PC-3 (cell line): ENCODE data around the gene ASAP3. TPM values are rescaled to one million over a fixed set of nuclear protein-coding genes. Genes with fewer than 3 reads are reported as not detected.

ENCODE experiments used
- ATAC-seq: fragments of 200-7000 bp; cut with Tn5 transposase; 2 replicates; pipeline ENCODE4 v1.9.1; 2020; ENCODE audit warnings: mild to moderate bottlenecking, moderate library complexity
- BruUV-seq: library from RNA; stranded (reverse); fragments of 400-500 nt; replicated peaks from 2 replicates; lab custom pipeline; 2021; lab: Mats Ljungman, UMichigan
- CTCF ChIA-PET: fragments of 300-600 bp; sonication (Branson Sonifier 250); formaldehyde crosslinking; loops from one replicate; lab custom pipeline; 2022; ENCODE audit warnings: antibody characterized with exemption; lab: Charles Lee
- POLR2A ChIA-PET: fragments of 300-600 bp; sonication (Branson Sonifier 250); formaldehyde crosslinking; loops from one replicate; lab custom pipeline; 2022; ENCODE audit warnings: antibody characterized with exemption; ENCODE audit not compliant: unreplicated experiment; lab: Charles Lee
- DNase-seq: peaks from one replicate; pipeline ENCODE4 v3.0.0-alpha.2; 2015
- H2AFZ ChIP-seq: fragments of 300-600 bp; sonication (generic); 2 replicates; pipeline ENCODE4 v1.6.0; 2016; ENCODE audit warnings: antibody characterized with exemption, low read length
- H3F3A ChIP-seq: fragments of 300-600 bp; sonication (generic); one replicate; pipeline ENCODE4 v1.6.0; 2017; ENCODE audit warnings: antibody characterized with exemption, low read length, control low read depth, mild to moderate bottlenecking; ENCODE audit not compliant: unreplicated experiment
- H3K27ac ChIP-seq: fragments of 300-600 bp; sonication (generic); 2 replicates; pipeline ENCODE4 v1.5.1; 2016; ENCODE audit warnings: mild to moderate bottlenecking, low read length
- H3K27me3 ChIP-seq: fragments of 300-600 bp; sonication (generic); 2 replicates; pipeline ENCODE4 v1.6.1; 2016; ENCODE audit warnings: low read length, mixed read lengths
- H3K36me3 ChIP-seq: fragments of 300-600 bp; sonication (generic); 2 replicates; pipeline ENCODE4 v1.6.1; 2016; ENCODE audit warnings: low read depth, mixed run types, low read length, mixed read lengths
- H3K4me1 ChIP-seq: fragments of 300-600 bp; sonication (generic); 2 replicates; pipeline ENCODE4 v1.5.1; 2016; ENCODE audit warnings: low read length; ENCODE audit not compliant: insufficient read depth
- H3K4me2 ChIP-seq: fragments of 300-600 bp; sonication (generic); 2 replicates; pipeline ENCODE4 v1.6.0; 2016; ENCODE audit warnings: low read length
- H3K4me3 ChIP-seq: fragments of 300-600 bp; sonication (generic); 2 replicates; pipeline ENCODE4 v1.5.1; 2016; ENCODE audit warnings: mild to moderate bottlenecking, low read length, mixed read lengths
- H3K79me2 ChIP-seq: fragments of 300-600 bp; sonication (generic); 2 replicates; pipeline ENCODE4 v1.6.1; 2017; ENCODE audit warnings: low read length, mixed read lengths
- H3K9ac ChIP-seq: fragments of 300-600 bp; sonication (generic); 2 replicates; pipeline ENCODE4 v1.6.0; 2016; ENCODE audit warnings: mild to moderate bottlenecking, low read length
- H3K9me2 ChIP-seq: fragments of 300-600 bp; sonication (generic); replicated peaks from 2 replicates; pipeline ENCODE4 v1.6.1; 2016; ENCODE audit warnings: mixed run types, low read length, mixed read lengths
- H3K9me3 ChIP-seq: fragments of 300-600 bp; sonication (generic); 2 replicates; pipeline ENCODE4 v1.6.1; 2016; ENCODE audit warnings: low read length, mixed read lengths
- H4K20me1 ChIP-seq: fragments of 300-600 bp; sonication (generic); 2 replicates; pipeline ENCODE4 v1.6.1; 2016; ENCODE audit warnings: low read length, mixed read lengths
- CTCF ChIP-seq: fragments of 300-600 bp; sonication (generic); conservative IDR thresholded peaks from 2 replicates; pipeline ENCODE4 v1.5.1; 2017; ENCODE audit warnings: antibody characterized with exemption, low read depth, mild to moderate bottlenecking, low read length
- EZH2 ChIP-seq: fragments of 300-600 bp; sonication (generic); IDR thresholded peaks from one replicate; pipeline ENCODE4 v1.6.1; 2017; ENCODE audit warnings: antibody characterized with exemption, mild to moderate bottlenecking, low read length; ENCODE audit not compliant: unreplicated experiment
- EZH2phosphoT487 ChIP-seq: fragments of 300-600 bp; sonication (generic); IDR thresholded peaks from 2 replicates; pipeline ENCODE4 v1.6.1; 2018; ENCODE audit warnings: mild to moderate bottlenecking, antibody characterized with exemption, low read length, borderline replicate concordance
- intact Hi-C: fragments of 100-400 bp; cut with micrococcal nuclease; formaldehyde crosslinking; loops from 2 replicates; pipeline ENCODE4 v1.9.0; 2023
- total RNA-seq: library from RNA; depleted of rRNA; stranded (reverse); fragments of >200 nt; gene quantifications from 2 replicates; pipeline ENCODE4 v1.2.3, GENCODE V29; 2014

Gene ASAP3
- total RNA-seq, 1 experiment from 2014 or later, result 12.8 TPM

- H4K20me1 ChIP-seq, result no peaks in the 10 kb centered on the region
- no peak overlapping the region for H3K9ac ChIP-seq
- no peak for TF ChIP-seq EZH2phosphoT487
- no peak for TF ChIP-seq CTCF
- no peak for TF ChIP-seq EZH2
- H3K4me3 ChIP-seq, result no peak overlapping the region
- H3K9me3 ChIP-seq, result no peaks in the 10 kb centered on the region
- H2AFZ ChIP-seq, result no peak overlapping the region
- DNase-seq (peak; percentile 95), ATAC-seq (peak; percentile 69)
- H3F3A ChIP-seq, result no peaks in the 10 kb centered on the region
- POLR2A ChIA-PET, result no interaction called here
- H3K4me1 ChIP-seq, result peaks cover 48% of the 10 kb centered on the region
- no peaks in the 10 kb centered on the region for H3K79me2 ChIP-seq
- CTCF ChIA-PET, result no interaction called here
- no peaks in the 10 kb centered on the region for H3K36me3 ChIP-seq
- no TSS peak for BruUV-seq
- H3K4me2 ChIP-seq, result no peak overlapping the region
- H3K27me3 ChIP-seq, result no peaks in the 10 kb centered on the region
- no peaks in the 10 kb centered on the region for H3K9me2 ChIP-seq
- intact Hi-C loops, result no loop called here
- H3K27ac ChIP-seq, result peak overlapping the region; percentile 52
Measured at GRCh38 chr1:23477359-23478144, 6.4 kb downstream of the ASAP3 start.

- no peak for ATAC-seq
- Histone ChIP-seq H3K9me3 (no peaks in the 10 kb centered on the region), H3K27ac (peak overlapping the region; percentile 22; the same call in 1 of the 2 replicates), H3K4me1 (peaks cover 48% of the 10 kb centered on the region), H3K4me2 (no peak overlapping the region), H3F3A (no peaks in the 10 kb centered on the region), H2AFZ (no peak overlapping the region), H3K79me2 (no peaks in the 10 kb centered on the region), H3K36me3 (no peaks in the 10 kb centered on the region), H3K9me2 (no peaks in the 10 kb centered on the region), H4K20me1 (no peaks in the 10 kb centered on the region), H3K9ac (no peak overlapping the region), H3K27me3 (no peaks in the 10 kb centered on the region), H3K4me3 (no peak overlapping the region)
- no peak for DNase-seq
- ChIA-PET CTCF (no interaction called here), POLR2A (no interaction called here)
- no peak for TF ChIP-seq EZH2phosphoT487
- no peak for TF ChIP-seq CTCF
- no peak for TF ChIP-seq EZH2
- intact Hi-C loops, result no loop called here
- BruUV-seq, result no TSS peak
Measured at GRCh38 chr1:23475641-23476040, 8.3 kb downstream of the ASAP3 start.

GRCh38 chr1:23475134-23475628 lies 8.8 kb downstream of the ASAP3 start:
- Histone ChIP-seq H3K9ac (no peak overlapping the region), H3K4me3 (no peak overlapping the region), H3K27me3 (no peaks in the 10 kb centered on the region), H3K36me3 (no peaks in the 10 kb centered on the region), H3K27ac (peak overlapping the region; percentile 22), H3F3A (no peaks in the 10 kb centered on the region), H2AFZ (no peak overlapping the region), H4K20me1 (no peaks in the 10 kb centered on the region), H3K9me2 (no peaks in the 10 kb centered on the region), H3K9me3 (no peaks in the 10 kb centered on the region), H3K4me2 (peak overlapping the region; percentile 44), H3K4me1 (peaks cover 48% of the 10 kb centered on the region), H3K79me2 (no peaks in the 10 kb centered on the region)
- no peak for TF ChIP-seq EZH2
- no peak for TF ChIP-seq CTCF
- TF ChIP-seq EZH2phosphoT487, result no peak
- intact Hi-C loops, result no loop called here
- POLR2A ChIA-PET, result no interaction called here
- BruUV-seq, result no TSS peak
- CTCF ChIA-PET, result no interaction called here
- DNase-seq (peak; percentile 92), ATAC-seq (peak; percentile 57)
